Left lung (tissue), 10 donors: ENCODE results near the gene TMEM140. TPM values are rescaled to one million over a fixed set of nuclear protein-coding genes. Genes with fewer than 3 reads are reported as not detected.
A peak's percentile ranks its signal among the peaks of the same experiment; 100 is the strongest.

Source experiments
- ATAC-seq: fragments of 200-7000 bp; cut with Tn5 transposase; one replicate; pipeline ENCODE4 v1.9.1; 2020; ENCODE audit warnings: moderate library complexity
- DNase-seq, 4 donors: peaks; one replicate each; pipeline ENCODE4 v3.0.0-alpha.2; 2013 to 2020
- H3K27ac ChIP-seq, 2 donors: fragments of 200-600 bp; sonication (generic) in 1 of 2; one replicate each; pipeline versions ENCODE4 v1.5.0 to v1.8.0; 2020 to 2021
- H3K27me3 ChIP-seq, 2 donors: fragments of 200-600 bp; sonication (generic) in 1 of 2; one replicate each; pipeline versions ENCODE4 v1.5.0 to v1.8.0; 2020 to 2021
- H3K36me3 ChIP-seq, 2 donors: fragments of 200-600 bp; sonication (generic) in 1 of 2; one replicate each; pipeline versions ENCODE4 v1.5.0 to v1.8.0; 2020 to 2021
- H3K4me1 ChIP-seq, 2 donors: fragments of 200-600 bp; one replicate each; pipeline ENCODE4 v1.8.0; 2021
- H3K4me3 ChIP-seq, 2 donors: fragments of 200-600 bp; sonication (generic) in 1 of 2; one replicate each; pipeline versions ENCODE4 v1.5.0 to v1.8.0; 2020 to 2021; ENCODE audit warnings: mild to moderate bottlenecking in 1 of 2
- H3K9me3 ChIP-seq, 2 donors: fragments of 200-600 bp; sonication (generic) in 1 of 2; one replicate each; pipeline versions ENCODE4 v1.5.0 to v1.8.0; 2020 to 2021
- CTCF ChIP-seq, 2 donors: fragments of 200-600 bp; sonication (generic) in 1 of 2; IDR thresholded peaks; one replicate each; pipeline versions ENCODE4 v1.5.0 to v1.8.0; 2021; ENCODE audit warnings: antibody characterized with exemption in 2 of 2
- intact Hi-C, 2 donors: fragments of 100-400 bp; cut with DNase I; formaldehyde crosslinking; loops; one replicate each; pipeline versions ENCODE4 v1.11.2 to v1.14.2; 2022
- polyA plus RNA-seq, 6 donors: library from polyadenylated mRNA; unstranded; fragments of 120-200 nt; gene quantifications; one replicate each; pipeline ENCODE4 v1.2.1, GENCODE V29; 2013; ENCODE audit not compliant: insufficient read length in 6 of 6
- total RNA-seq, 2 donors: library from RNA; stranded (reverse); fragmentation: NEBNext Ultra II Directional; extraction: Animal tissue kit (Norgen Biotek cat#: 25700); gene quantifications; one replicate each; pipeline ENCODE4 v1.2.1, GENCODE V29; 2021
- donor health status: DM: no; HTN: yes; CAD: no.
- donor health status: DM: no; HTN: no; CAD: no.

The TMEM140 gene
- total and polyA plus RNA-seq, 8 donors: 17.7 to 25.4 (median 19.1) TPM

GRCh38 chr7:135162382-135163001, 14.6 kb downstream of the TMEM140 start:
- H3K27ac ChIP-seq: peak overlapping the region in 1 of 2 donors; percentile 87
- H3K36me3 ChIP-seq: peaks cover 0 to 44% of the 10 kb centered on the region in 2 donors
- DNase-seq (no peak), ATAC-seq (no peak)
- H3K4me1 ChIP-seq: peaks cover 26 to 84% of the 10 kb centered on the region in 2 donors
- no peak overlapping the region for H3K4me3 ChIP-seq
- H3K9me3 ChIP-seq: no peaks in the 10 kb centered on the region
- no peaks in the 10 kb centered on the region for H3K27me3 ChIP-seq
- TF ChIP-seq CTCF (IDR thresholded peaks at IDR 0.05): no peak
- intact Hi-C loops: loop anchor here in 1 of 2 donors (10.0 kb wide), 1 partner anchor 168 kb away; no protein-coding TSS in a partner anchor

- peak overlapping the region; percentile 23 to 100 for H3K27ac ChIP-seq
Measured at GRCh38 chr7:135164357-135165061, 16.6 kb downstream of the TMEM140 start.

GRCh38 chr7:135165862-135166261, 18.0 kb downstream of the TMEM140 start:
- peak overlapping the region; percentile 65 to 100 for H3K27ac ChIP-seq
- H3K36me3 ChIP-seq: peaks cover 0 to 55% of the 10 kb centered on the region in 2 donors
- ATAC-seq (no peak), DNase-seq (no peak)
- peaks cover 10 to 80% of the 10 kb centered on the region in 2 donors for H3K4me1 ChIP-seq
- TF ChIP-seq CTCF (IDR thresholded peaks at IDR 0.05): no peak
- H3K27me3 ChIP-seq: no peaks in the 10 kb centered on the region
- no peak overlapping the region for H3K4me3 ChIP-seq
- H3K9me3 ChIP-seq: no peaks in the 10 kb centered on the region
- intact Hi-C loops: loop anchor here in 1 of 2 donors (10.0 kb wide), 1 partner anchor 171 kb away; no protein-coding TSS in a partner anchor

More at GRCh38 chr7:135164357-135165061, 16.6 kb downstream of the TMEM140 start:
- no peaks in the 10 kb centered on the region for H3K27me3 ChIP-seq
- H3K36me3 ChIP-seq: peaks cover 0 to 55% of the 10 kb centered on the region in 2 donors
- no peak for TF ChIP-seq CTCF (IDR thresholded peaks at IDR 0.05)
- ATAC-seq: no peak
- H3K9me3 ChIP-seq: no peaks in the 10 kb centered on the region
- peaks cover 22 to 86% of the 10 kb centered on the region in 2 donors for H3K4me1 ChIP-seq
- no peak overlapping the region for H3K4me3 ChIP-seq
- no peak for DNase-seq
- intact Hi-C loops: loop anchor here in 1 of 2 donors (10.0 kb wide), 1 partner anchor 170 kb away; no protein-coding TSS in a partner anchor

GRCh38 chr7:135166338-135166990, 18.6 kb downstream of the TMEM140 start:
- H3K9me3 ChIP-seq: no peaks in the 10 kb centered on the region
- intact Hi-C loops: loop anchor here in 1 of 2 donors (10.0 kb wide), 1 partner anchor 172 kb away; no protein-coding TSS in a partner anchor
- DNase-seq: no peak
- H3K36me3 ChIP-seq: peaks cover 0 to 55% of the 10 kb centered on the region in 2 donors
- H3K27me3 ChIP-seq: no peaks in the 10 kb centered on the region
- H3K4me3 ChIP-seq: no peak overlapping the region
- H3K4me1 ChIP-seq: peaks cover 5 to 80% of the 10 kb centered on the region in 2 donors
- H3K27ac ChIP-seq: peak overlapping the region; percentile 65 to 100
- no peak for TF ChIP-seq CTCF (IDR thresholded peaks at IDR 0.05)
- ATAC-seq: no peak
